ENCODE results near the gene ARHGAP12.

DNA sequence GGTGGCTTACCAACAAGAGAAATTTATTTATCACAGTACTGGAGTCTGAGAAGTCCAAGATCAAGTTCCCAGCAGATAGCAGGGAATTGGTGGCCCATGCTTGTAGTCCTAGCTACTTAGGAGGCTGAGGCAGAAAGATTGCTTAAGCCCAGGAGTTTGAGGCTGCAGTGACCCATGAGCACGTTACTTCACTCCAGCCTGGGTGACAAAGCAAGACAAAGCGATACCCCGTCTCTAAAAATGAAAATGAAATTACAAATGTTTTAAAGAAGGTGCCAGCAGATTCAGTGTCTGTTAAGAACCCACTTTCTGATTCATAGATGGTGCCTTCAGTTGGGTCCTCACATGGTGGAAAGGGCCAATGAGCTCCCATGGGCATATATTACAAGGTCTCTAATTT lies 20.6 kb upstream of the ARHGAP12 start:
- TF ChIP-seq GATA3 (IDR thresholded peaks at IDR 0.05; ENCODE audit: low read depth, low read length) (no peak), GATA2 (IDR thresholded peaks at IDR 0.05; ENCODE audit: low read depth, low read length) (no peak)
